IPS-18a (cell line): ENCODE measurements around the gene PC.
"Not testable (repeated sequence)": the region's sequence is repeated elsewhere in the genome, so short reads cannot be mapped to it uniquely, and the experiment has no call there.

Experiments
- H3K27ac ChIP-seq: one replicate; pipeline ENCODE4 v1.5.1; 2013; ENCODE audit warnings: low read length
- H3K27me3 ChIP-seq: one replicate; pipeline ENCODE4 v1.6.1; 2013; ENCODE audit warnings: mild to moderate bottlenecking, low read length; ENCODE audit not compliant: control insufficient read depth, insufficient read depth
- H3K36me3 ChIP-seq: one replicate; pipeline ENCODE4 v1.6.1; 2013; ENCODE audit warnings: low read depth, low read length; ENCODE audit not compliant: control insufficient read depth
- H3K4me1 ChIP-seq: one replicate; pipeline ENCODE4 v1.6.1; 2013; ENCODE audit warnings: low read depth, low read length; ENCODE audit not compliant: control insufficient read depth
- H3K4me3 ChIP-seq: one replicate; pipeline ENCODE4 v1.5.1; 2013; ENCODE audit warnings: low read length
- H3K9ac ChIP-seq: one replicate; pipeline ENCODE4 v1.6.1; 2013; ENCODE audit warnings: mild to moderate bottlenecking, low read length, moderate library complexity
- H3K9me3 ChIP-seq: one replicate; pipeline ENCODE4 v1.6.1; 2013; ENCODE audit warnings: low read depth, low read length; ENCODE audit not compliant: control insufficient read depth

The PC gene

DNA sequence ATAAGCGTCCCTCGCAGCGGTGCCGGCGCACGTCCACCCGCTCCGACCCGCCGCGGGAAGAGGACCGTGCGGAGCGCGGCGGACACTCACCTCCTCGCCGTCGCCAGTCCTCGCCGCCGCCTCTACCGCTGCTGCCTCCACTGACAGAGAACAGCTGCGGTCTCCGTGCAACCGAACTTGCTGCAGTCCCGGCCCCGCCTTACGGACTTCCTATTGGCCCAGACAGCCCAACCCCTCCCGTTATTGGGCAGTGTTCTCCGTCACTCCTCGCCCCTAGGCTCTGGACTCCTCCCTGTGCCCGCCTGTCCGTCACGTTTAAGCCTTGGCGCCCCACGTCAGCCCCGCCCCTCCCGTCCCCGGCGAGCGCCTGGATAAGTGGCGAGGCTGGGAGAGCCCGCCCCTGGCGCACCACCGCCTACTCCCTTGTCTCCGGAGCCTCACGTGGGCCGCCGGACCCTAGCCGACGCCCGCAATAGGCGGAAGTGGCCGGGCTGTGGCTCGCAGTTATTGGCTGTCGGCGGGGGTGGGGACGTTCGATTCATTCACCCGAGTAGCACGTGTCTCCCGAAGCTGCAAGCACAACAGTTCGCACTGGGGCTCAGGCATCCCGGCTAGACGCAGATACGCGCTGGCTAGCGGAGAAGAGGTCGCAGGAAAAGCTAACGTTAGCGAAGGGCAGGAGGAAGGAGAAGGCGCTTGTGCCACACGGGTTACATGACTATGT lies at the start of gene PC:
PC (minus strand) TSS at position 152 of the 724 bp plus-strand sequence. CDS start 86,224 bp downstream, outside the sequence.
- H3K9ac ChIP-seq, result peak within 1 kb of the TSS; percentile 36
- peak within 1 kb of the TSS; percentile 63 for H3K4me3 ChIP-seq
- peaks cover 20% of the 10 kb centered on the region for H3K4me1 ChIP-seq
- H3K9me3 ChIP-seq, result no peaks in the 10 kb centered on the region
- H3K27ac ChIP-seq, result no peak within 1 kb of the TSS
- no peaks in the 10 kb centered on the region for H3K36me3 ChIP-seq
- H3K27me3 ChIP-seq, result peaks cover 9% of the 10 kb centered on the region

DNA sequence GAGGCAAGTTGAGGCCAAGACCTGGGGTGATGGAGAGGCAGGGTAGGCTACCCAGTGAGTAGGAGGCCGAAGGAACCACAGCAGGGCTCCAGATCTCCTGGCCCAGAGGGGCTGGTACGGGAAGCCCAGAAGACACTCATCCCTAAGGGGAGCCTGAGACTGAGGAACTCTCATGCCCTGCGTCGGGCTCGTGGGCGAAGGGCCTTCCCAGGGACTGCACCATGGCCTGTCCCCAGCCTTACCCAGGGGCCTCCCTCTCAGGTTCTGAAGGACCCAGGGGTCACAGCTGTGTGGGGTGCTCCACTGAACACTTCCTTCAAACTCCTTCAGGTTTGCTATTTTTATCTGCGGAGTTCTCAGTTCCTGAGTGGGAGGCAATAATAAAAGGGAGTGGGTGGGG lies 48.9 kb upstream of the PC start:
- Histone ChIP-seq H3K4me3 (no peak overlapping the region), H3K27ac (no peak overlapping the region)

GRCh38 chr11:67006029-67006884 lies 48.1 kb upstream of the PC start:
- Histone ChIP-seq H3K27ac (no peak overlapping the region), H3K27me3 (no peaks in the 10 kb centered on the region), H3K36me3 (no peaks in the 10 kb centered on the region), H3K4me1 (peaks cover 21% of the 10 kb centered on the region), H3K9ac (no peak overlapping the region), H3K4me3 (no peak overlapping the region), H3K9me3 (no peaks in the 10 kb centered on the region)

More for the DNA sequence above, 48.9 kb upstream of the PC start:
- Histone ChIP-seq H3K27me3 (no peaks in the 10 kb centered on the region), H3K9me3 (no peaks in the 10 kb centered on the region), H3K36me3 (no peaks in the 10 kb centered on the region), H3K9ac (no peak overlapping the region), H3K4me1 (peaks cover 18% of the 10 kb centered on the region)

- peaks cover 21% of the 10 kb centered on the region for H3K4me1 ChIP-seq
- H3K9ac ChIP-seq, H3K4me3 ChIP-seq, H3K27ac ChIP-seq, H3K9me3 ChIP-seq, H3K36me3 ChIP-seq, H3K27me3 ChIP-seq: not testable (repeated sequence)
Measured at GRCh38 chr11:67005200-67005599, 47.0 kb upstream of the PC start.

DNA sequence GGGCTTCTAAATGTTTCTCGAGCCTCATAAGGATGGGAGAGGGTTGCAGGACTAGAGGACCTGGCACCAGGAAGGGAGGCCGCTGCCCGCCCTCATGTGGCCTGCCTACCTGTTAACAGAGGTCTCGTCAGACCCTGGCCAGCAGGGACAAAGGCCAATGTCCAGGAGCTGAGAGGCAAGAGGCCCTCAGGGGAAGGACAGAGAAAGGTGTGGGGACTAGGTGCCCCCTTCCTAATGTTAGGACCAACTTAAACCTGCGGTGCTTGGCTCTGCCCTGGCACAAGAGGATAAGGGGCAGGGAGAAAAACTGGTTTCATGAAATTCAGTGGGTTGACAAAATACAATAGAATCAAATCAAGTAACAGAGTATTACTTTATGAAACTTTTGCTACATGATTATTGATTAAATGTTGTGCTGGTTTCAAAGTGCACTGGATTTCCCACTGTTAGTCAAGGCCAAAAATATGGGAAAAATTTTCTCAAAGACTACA lies 44.8 kb upstream of the PC start:
- Histone ChIP-seq H3K36me3 (no peaks in the 10 kb centered on the region), H3K27ac (peak overlapping the region; percentile 50), H3K9ac (peak overlapping the region; percentile 16), H3K4me1 (peaks cover 21% of the 10 kb centered on the region), H3K4me3 (peak overlapping the region; percentile 21), H3K27me3 (no peaks in the 10 kb centered on the region), H3K9me3 (no peaks in the 10 kb centered on the region)

DNA sequence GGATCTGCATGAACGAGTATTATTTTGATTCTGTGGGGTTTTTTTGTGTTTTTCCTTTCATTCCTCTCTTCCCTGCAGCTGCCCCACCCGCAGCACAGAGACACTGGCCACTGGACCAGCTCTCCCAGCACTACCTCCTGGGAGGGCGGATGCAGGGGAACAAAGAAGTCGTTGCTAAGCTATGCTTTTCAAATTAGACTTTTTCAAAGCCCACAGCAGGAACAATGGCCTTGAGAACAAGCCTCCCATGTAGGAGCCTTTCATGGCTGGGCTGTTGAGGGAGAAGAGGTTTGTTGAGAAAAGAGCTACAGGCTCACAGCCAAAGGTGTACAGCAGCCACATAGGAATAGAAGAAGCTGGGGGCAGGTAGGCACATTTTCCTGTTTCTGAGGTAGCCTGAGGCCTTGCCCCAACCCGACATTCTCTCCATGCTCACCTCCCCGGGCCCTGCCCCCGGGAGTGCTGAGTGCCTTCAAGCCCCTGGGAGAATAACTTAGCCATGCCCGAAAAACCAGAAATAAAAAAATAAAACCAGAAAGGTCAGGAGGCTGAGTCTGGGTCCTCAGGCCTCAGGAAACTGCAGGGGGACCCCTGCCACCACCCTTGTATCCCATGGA lies 44.2 kb upstream of the PC start:
- Histone ChIP-seq H3K27ac (peak overlapping the region; percentile 50), H3K27me3 (no peaks in the 10 kb centered on the region), H3K9ac (peak overlapping the region; percentile 16), H3K9me3 (no peaks in the 10 kb centered on the region), H3K4me3 (peak overlapping the region; percentile 21), H3K36me3 (no peaks in the 10 kb centered on the region), H3K4me1 (peaks cover 21% of the 10 kb centered on the region)

GRCh38 chr11:67001332-67001731 lies 43.1 kb upstream of the PC start:
- H3K27me3 ChIP-seq, result no peaks in the 10 kb centered on the region
- no peak overlapping the region for H3K9ac ChIP-seq
- no peaks in the 10 kb centered on the region for H3K36me3 ChIP-seq
- H3K9me3 ChIP-seq, result no peaks in the 10 kb centered on the region
- peaks cover 15% of the 10 kb centered on the region for H3K4me1 ChIP-seq
- H3K4me3 ChIP-seq, result no peak overlapping the region
- no peak overlapping the region for H3K27ac ChIP-seq

DNA sequence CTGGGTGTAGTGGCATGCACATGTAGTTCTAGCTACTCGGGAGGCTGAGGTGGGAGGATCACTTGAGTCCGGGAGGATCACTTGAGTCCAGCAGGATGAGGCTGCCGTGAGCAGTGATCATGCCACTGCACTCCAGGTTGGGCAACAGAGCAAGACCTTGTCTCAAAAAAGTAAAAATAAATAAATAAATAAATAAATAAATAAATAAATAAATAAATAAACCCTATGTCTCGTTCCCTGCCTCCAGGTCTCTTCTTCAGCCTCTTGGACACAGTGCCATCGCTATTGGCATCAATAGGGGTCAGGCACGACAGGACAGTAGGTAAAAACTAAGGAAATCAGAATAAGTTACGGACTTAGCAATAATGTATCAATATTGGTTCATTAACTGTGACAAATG lies 41.4 kb upstream of the PC start:
- Histone ChIP-seq H3K27ac (no peak overlapping the region), H3K9me3 (no peaks in the 10 kb centered on the region), H3K4me1 (peaks cover 15% of the 10 kb centered on the region), H3K36me3 (no peaks in the 10 kb centered on the region), H3K4me3 (no peak overlapping the region), H3K27me3 (no peaks in the 10 kb centered on the region), H3K9ac (no peak overlapping the region)

GRCh38 chr11:66996609-66997273 lies 38.6 kb upstream of the PC start:
- Histone ChIP-seq H3K4me3 (no peak overlapping the region), H3K36me3 (no peaks in the 10 kb centered on the region), H3K9ac (no peak overlapping the region), H3K27me3 (no peaks in the 10 kb centered on the region), H3K9me3 (no peaks in the 10 kb centered on the region), H3K4me1 (no peaks in the 10 kb centered on the region), H3K27ac (no peak overlapping the region)

DNA sequence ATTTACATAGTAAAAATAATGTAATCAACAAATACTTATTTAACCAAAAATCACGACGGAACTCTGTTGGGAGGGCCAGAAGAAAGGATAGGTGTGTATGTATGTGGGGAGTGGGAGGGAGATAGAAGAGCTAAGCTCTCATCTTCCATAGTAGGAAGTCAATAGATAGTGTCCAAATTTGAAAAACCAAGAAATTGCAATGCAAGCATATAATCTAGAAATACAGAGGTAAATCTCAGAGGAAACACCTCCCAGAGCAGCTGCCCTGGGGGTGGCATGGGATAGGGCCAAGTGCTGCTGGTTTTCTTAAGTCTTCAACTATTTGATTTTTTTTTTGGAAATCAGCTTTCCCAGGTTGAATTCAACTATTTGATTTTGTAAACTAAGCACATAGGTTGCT lies 33.9 kb upstream of the PC start:
- Histone ChIP-seq H3K4me3 (no peak overlapping the region), H3K9me3 (no peaks in the 10 kb centered on the region), H3K4me1 (no peaks in the 10 kb centered on the region), H3K27ac (no peak overlapping the region), H3K36me3 (no peaks in the 10 kb centered on the region), H3K27me3 (no peaks in the 10 kb centered on the region), H3K9ac (no peak overlapping the region)

DNA sequence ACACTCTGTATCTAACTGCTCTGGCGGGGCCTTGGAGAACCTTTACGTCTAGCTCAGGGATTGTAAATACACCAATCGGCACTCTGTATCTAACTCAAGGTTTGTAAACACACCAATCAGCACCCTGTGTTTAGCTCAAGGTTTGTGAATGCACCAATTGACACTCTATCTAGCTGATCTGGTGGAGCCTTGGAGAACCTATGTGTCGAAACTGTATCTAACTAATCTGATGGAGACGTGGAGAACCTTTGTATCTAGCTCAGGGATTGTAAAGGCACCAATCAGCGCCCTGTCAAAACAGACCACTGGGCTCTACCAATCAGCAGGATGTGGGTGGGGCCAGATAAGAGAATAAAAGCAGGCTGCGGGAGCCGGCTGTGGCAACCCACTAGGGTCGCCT lies 31.2 kb upstream of the PC start:
- H3K27me3 ChIP-seq, H3K36me3 ChIP-seq, H3K9me3 ChIP-seq, H3K27ac ChIP-seq, H3K4me3 ChIP-seq, H3K9ac ChIP-seq, H3K4me1 ChIP-seq: not testable (repeated sequence)
